SH-SY5Y (cell line): Measurements from ENCODE around the gene IREB2.

Experiments used
- GATA2 ChIP-seq: IDR thresholded peaks from 2 replicates; pipeline ENCODE4 v1.6.1; 2011; ENCODE audit warnings: mild to moderate bottlenecking, low read depth, low read length
- GATA3 ChIP-seq: IDR thresholded peaks from 2 replicates; pipeline ENCODE4 v1.6.1; 2011; ENCODE audit warnings: low read depth, mild to moderate bottlenecking, low read length, moderate library complexity

The IREB2 gene

DNA sequence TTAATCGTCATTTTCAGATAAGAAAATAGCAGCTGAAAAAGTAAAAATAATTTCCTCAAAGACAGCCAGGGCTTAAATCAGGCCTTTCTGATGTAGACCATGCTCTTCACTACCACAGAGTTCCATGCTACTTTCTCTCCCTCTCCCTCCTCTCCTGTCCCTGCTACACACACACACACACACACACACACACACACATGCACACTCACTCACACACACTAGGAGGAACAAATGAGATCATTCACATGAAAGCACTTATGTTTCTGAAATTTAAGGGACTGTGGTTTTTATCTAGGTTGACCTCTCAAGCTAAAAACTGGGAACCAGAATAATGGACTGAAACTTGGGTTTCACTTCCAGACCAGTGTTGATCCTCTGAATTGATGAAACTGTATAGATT is 98.1 kb downstream of the IREB2 start:
- TF ChIP-seq GATA2: no peak
- TF ChIP-seq GATA3: no peak

DNA sequence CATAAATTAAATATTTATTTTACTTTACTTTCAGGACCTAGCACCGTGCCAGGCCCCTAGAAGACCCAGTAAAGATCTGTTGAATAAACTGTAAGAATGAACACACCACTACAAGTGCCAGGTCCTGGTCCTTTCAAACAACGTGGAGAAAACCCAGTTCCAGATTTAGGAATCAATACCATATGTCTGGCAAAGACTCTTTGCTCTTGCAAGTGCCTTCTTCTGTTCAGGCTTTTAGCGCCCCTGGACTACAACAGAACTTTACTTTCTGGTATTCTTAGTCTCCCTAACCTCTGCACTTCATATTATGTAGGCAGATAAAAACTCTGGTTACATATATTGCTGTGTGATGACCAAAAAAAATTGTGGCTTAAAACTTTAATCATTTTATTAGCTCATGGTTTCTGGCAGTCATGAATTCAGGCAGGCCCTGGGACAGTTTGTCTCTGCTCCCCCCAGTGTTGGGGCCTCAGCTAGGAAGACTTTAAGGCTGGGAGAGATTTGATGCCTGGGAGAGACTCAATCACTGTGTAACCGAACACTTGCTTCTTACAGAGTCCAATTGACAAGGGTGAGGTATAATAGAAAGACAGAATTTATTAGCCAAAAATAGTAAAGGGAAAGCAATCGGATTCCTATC is 99.4 kb downstream of the IREB2 start:
- no peak for TF ChIP-seq GATA3
- TF ChIP-seq GATA2: no peak

DNA sequence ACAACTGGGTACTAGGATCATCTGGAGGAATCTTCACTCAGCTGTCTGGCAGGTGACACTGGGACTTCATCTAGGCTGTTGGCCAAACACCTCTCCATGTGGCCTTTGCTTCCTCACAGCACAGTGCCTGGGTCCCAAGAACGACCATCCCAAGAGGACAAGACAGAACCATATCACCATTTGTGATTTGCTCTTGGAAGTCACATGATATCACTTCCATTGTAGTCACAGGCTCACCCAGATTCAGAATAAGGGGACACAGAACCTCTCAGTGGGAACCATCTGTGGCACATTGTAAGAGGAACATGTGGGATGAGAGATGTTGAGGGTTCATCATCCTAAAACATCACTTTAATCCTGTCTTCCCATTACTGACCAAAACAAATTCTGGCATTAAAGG is 100.3 kb downstream of the IREB2 start:
- TF ChIP-seq GATA2 (no peak), GATA3 (no peak)

DNA sequence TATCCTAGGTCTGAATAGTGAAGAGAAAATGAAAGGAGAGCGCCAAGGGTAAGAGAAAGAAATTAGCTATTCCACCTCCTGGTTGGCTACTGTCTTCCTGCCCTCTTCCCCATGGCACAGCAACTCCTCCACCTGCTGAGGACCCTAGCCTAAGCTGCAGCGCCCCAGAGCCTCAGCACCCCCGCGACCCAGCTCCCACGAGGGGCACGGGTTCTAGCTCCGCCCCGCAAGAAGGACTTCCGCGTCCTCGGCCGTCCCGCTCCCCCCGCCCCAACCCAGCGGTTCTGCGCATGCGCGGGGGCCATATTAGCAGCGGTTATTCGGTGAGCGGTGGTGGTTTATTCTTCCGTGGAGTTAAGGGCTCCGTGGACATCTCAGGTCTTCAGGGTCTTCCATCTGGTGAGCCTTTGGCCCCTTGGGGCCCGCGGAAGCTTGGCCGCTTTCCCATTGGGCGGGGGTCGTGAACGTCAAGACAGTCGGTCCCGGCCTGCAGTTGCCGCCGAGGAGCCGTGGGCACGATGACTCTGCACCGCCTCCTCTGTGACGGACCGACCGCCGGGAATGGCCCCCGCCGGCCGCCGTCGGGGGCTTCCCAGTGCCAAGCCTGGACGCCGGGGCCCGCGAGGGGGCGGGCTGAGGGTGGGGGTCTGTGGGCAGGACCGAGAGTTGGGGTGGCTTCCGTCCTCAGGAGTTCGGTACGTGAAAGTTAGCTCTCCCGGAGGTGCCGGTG is 102.3 kb downstream of the IREB2 start, which contains the start of gene PSMA4:
Gene PSMA4 (plus strand): TSS at position 304 of the 730 bp plus-strand sequence. CDS start 1,484 bp downstream, outside the sequence.
- TF ChIP-seq GATA2 (no peak), GATA3 (no peak)

DNA sequence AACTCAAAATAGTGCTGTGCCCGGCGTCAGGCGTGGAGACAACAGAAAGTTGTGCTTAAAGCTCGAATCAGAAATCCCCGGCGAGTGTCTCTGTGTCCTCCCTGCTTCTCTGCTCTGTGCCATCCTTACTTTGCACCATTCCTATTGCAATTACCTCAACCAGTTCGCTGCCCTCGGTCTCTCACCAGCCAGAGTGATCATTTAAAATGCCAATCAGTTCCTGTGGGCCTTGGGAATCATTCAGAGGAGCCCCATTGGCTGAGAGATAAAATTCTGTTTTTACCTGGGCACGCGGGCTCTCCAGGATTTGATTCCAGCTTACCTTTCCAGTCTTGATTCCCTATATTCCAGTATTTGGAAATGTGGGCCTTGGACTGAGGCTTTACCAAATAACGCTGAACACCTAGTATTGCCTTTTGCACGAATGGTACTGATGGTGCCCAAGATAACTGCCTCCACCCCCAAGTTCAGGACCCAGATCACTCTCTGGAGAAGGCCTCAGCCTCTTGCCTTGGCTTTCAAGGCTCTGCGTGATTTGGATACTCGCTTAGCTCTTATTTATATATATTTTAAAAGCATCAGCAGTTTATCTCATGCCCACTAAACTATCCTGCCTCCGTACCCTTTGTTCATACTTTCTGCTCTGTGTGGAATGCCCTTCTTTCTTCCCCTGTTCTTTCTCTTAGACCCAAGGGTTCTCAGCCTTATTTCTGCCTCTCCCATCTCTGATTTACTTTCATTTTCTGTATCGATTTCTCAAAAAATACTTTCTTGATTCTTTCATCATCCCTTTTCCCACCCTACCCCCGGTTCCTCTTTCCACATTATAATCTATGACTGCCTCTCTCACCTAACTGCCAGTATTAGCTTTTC is 103.1 kb downstream of the IREB2 start:
- TF ChIP-seq GATA3 (no peak), GATA2 (peak; percentile 70)

DNA sequence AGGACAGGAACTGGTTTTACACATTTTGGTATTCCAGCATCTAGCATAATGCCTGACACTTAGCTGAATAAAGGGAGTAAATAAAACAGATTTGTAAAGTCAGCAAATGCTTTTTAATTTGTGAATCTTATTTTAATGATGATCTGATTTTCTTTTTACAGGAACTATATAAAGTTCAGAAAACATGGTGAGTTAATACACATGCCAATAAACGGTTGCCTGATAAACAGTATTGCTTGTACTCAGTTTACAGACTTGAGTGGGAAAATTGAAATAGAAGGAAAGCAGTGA is 103.7 kb downstream of the IREB2 start:
- TF ChIP-seq GATA2: no peak
- TF ChIP-seq GATA3: no peak

DNA sequence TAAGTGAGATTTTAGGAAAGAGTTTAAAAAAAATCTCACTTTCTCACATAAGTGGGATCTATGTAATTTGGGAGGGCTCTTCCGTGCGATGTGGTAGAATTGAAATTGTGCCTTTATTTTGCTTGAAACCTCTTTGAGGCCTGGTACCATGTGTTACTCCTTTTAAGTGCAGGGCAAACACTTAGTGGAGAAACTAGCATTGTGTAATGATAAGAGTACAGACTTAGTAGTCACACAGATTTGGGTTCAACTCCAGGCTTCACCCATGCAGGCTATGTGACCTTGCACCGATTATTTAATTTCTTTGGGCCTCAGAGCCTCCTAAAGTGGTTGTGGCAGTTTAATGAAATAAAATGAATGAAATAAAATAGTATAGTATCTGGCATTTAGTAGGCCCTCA is 104.6 kb downstream of the IREB2 start:
- TF ChIP-seq GATA2: no peak
- TF ChIP-seq GATA3: no peak

DNA sequence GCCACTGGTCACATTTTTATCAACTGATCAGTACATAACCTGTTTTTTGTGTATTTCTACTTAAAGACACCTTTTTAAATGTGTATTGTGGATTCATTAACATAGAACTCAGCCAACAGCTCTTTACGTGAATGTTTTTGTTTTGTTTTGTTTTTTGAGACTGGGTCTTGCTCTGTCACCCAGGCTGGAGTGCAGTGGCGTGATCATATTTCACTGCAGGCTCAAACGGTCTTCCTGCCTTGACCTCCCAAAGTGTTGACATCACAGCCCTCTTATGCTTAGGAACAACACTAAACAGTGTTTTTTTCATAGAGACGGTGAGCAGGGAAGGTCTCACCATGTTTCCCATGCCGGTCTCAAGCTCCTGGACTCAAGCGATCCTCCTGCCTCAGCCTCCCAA is 112.2 kb downstream of the IREB2 start:
- no peak for TF ChIP-seq GATA3
- TF ChIP-seq GATA2: no peak

DNA sequence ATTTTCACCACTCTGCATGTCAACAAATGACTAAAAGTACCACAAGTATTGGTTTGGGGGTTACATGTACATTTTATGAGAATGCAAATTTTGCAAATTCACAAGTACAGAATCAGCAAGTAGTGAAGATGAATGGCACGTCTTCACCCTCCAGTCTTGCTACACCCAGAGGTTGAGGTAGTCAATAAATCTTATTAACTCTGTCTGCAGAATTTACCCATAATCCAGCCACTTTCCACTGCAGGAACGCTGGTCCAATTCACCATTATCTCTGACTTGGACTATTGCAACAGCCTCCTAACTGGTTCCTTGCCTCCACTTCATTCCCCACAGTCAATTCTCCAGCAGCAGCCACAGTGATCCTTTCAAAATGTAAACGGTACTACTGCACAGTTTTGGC is 112.8 kb downstream of the IREB2 start:
- TF ChIP-seq GATA3 (no peak), GATA2 (no peak)
